Ammon's horn (tissue), 1 donor: Measurements from ENCODE around the gene SUMO3.

Experiments used
- DNase-seq: peaks from one replicate; pipeline ENCODE4 v3.0.0-alpha.2; 2016; ENCODE audit warnings: low spot score

The SUMO3 gene

DNA sequence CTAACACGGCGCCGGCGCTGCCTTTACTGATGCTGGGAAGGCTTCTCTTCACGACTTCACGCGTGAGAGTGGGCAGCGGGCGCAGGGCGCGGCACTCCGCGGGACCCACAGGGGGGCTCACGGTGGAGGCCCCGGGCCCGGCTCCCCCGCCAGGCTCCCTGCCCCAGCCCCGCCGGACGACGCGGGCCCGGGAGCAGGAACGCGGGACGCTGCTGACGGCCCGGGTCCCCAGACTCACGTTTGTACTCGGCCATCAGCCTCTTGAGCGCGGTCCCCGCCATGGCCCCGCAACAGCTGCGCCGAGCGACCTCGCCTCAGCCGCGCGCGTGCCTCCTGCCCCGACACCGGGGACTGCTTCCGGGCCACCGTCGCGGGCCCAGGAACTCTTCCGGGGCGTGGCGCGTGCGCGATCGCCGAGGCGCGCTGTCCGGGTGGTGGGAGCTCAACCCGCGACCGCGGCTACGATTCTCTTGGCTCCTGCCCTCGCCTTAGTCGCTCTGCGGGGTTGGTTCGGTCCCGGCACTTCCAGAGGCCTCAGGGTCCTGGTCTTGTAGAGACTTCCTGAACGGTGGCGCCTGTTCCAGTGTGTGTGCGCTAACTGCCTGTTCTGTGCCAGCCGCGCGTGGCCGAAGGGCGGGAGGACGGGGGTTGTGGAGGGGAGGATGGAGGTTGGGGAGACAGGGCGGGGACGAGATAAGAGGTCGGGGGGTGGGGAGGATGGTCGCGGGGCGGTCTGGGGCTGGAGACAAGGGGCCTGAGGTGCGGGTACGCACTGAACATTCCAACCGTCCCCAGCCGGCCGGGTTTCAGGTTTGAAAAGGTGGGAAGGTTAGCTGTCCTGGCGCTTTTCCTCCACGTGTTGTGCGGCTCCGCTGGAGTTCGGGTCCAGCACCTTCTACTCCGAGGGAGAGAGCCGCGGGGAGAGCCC is 16.1 kb downstream of the SUMO3 start, which contains the start of gene UBE2G2:
TSS of gene UBE2G2 (minus strand) at position 353 of the 928 bp plus-strand sequence. CDS start at position 281, 72 bp downstream.
- DNase-seq, result peak; percentile 78

DNA sequence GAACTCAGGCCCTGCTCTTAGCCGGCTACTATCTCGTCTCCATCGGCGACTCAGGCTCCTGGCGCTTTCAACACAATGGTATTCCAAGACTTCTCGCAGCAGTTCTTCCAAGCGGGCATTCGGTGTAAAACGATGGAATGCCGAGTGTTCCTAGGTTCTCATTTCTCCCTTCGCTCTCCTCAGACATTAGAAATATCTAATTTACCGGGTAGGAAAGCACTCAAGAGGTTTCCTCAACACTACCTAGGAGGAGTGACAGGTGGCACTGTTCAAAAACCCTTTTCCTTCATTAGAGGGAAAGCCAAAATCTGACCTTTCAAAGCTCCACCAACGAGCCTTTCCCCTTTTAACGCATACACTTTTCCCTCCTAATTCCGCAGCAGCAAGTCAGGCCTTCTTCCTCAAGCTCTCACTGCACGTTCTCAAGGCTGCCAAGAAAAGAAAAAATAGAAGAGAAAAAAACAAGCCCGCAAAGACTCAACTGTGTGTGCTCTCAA is 16.8 kb downstream of the SUMO3 start:
- DNase-seq, result no peak

DNA sequence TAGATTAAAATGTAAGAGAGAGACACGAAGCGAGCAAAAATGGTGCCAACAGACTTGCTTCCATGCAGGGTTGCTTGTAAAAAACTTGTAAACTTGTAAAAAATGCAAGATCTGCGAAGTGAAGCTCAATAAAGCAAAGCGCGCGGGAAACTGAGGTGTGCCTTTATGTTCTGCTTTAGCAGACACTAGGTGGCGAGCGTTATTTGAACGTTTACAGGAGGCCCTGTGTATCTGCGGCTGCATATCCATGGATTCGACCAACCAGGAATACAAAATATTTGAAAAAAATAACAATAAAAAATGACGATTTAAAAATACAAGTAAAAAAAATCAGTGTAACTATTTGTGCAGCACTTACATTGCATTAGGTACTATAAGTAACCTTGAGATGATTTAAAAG is 17.8 kb downstream of the SUMO3 start:
- DNase-seq, result peak; percentile 39

DNA sequence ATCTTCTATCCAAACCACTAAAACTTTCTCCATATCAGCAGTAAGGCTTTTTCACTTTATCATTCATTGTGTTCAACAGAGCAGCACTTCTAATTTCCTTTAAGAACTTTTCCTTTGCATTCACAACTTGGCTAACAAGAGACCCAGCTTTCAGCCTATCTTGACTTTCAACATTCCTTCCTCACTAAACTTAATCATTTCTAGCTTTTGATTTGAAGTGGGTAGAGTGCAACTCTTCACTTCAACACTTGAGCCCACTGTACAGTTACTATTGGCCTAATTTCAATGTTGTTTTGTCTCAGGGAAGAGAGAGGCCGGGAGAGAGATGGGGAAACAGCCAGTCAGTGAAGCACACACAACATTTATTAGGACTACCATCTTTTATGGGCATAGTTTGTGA is 18.2 kb downstream of the SUMO3 start:
- no peak for DNase-seq

DNA sequence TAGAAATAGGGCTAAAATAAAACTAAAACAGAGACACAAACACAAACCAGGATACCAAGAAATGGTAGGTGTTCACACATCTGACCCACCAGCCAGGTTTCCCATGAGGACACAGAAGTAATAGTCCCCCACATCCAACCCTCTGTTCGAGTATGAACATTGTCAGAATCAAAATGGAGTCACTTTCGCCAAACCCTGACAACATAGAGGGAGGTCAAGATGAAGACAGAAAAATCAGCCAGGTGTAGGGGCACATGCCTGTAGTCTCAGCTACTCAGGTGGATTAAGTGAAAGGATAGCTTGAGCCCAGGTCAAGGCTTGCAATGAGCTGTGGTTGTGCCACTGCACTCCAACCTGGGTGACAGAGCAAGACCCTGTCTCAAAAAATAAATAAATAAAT is 20.1 kb downstream of the SUMO3 start:
- no peak for DNase-seq

DNA sequence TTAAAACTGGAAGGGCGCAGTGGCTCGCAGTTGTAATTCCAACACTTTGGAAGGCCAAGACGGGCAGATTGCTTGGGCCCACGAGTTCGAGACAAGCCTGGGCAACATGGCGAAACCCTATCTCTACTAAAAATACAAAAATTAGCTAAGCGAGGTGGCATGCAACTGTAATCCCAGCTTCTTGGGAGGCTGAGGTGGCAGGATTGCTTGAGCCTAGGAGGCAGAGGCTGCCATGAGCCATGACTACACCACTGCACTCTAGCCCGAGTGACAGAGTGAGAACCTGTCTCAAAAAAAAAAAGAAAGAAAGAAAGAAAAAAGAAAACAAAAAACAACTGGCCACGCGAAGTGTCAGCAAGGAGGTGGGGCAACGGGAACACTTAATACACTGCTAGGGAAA is 22.5 kb downstream of the SUMO3 start:
- DNase-seq, result no peak

DNA sequence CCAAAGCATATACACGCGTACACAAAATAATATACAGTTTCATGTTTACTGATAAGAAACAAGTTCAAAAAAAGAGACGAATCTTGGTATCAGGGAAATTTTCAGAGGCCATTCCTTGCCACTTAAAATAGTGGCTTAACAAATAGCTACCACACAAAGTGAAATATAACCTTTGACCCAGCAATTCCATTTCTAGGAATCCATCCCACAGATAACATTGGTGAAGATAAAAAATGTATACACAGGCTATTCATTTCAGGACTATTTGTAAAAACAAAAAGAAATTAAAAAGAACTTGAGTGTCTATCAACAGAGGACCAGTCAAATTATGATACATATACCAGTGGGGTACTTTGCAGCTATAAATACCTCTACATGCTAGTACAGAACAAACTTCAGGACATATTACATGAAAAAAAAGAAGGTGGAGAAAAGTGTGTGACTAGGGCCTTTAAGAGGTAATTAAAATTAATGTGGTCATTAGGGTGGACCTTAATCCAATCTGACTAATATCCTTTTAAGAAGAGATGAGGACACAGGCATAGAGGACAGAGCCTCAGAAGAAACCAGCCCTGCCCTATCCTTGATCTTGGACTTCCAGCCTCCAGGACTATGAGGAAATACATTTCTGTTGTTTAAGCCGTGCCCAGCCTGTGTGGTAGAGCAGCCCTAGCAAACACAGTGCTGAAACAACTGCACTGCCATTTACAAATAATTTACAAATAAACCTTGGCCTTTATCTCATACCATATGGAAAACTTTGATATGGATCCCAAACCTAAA is 24.1 kb downstream of the SUMO3 start:
- DNase-seq, result no peak

DNA sequence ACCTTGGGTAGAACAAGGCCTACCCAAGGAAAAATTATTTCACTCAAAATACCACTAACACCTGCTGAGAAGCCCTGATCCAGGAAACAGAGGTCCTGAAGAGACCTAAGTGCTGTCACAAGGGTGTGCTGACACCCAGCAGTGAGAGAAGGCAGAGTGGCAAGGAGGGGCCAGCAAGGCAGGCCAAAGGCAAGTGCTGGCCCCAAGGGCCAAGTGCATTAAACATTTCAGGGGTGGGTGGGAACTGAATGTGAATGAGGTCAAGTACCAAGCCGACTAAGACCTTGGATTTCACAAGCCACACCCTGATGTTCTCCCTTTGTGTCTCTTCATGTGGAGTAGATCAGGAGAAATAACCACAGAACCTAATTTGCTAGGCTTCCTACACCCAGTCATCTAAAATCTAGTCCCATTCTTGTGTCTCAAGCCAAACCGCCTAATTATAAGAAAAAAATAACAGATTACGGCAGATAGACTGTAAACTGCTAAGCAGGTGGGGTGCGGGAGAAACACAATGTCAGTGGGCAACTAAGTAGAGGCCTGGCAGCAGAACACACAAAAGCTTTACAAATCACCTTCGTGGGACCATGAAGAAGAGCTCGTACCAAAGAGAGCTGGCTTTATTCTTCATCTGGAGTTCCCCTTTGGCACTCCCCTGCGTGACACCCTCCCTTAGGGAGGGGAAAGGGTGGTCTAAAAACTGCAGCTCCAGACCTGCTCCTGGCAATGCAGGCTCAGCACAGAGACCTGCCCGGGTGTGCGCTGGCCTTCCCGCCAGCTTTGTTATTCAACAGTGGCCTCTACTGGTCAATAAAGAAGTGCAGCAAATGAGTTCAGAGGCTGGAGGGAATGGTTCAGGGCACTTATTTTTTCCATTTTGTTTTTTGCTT is 24.9 kb downstream of the SUMO3 start:
- DNase-seq, result peak; percentile 70

DNA sequence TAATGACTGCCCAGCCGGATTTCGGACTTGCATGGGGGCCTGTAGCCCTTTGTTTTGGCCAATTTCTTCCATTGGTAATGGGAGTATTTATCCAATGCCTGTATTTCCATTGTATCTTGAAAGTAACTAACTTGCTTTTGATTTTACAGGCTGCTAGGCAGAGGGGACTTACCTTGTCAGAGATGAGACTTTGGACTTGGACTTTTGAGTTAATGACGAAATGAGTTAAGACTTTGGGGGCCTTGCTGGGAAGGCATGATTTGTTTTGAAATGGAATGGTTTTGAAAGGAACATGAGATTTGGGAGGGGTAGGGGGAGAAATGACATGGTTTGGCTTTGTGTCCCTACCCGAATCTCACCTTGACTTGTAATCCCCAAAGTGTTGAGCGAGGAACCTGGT is 25.9 kb downstream of the SUMO3 start:
- no peak for DNase-seq

DNA sequence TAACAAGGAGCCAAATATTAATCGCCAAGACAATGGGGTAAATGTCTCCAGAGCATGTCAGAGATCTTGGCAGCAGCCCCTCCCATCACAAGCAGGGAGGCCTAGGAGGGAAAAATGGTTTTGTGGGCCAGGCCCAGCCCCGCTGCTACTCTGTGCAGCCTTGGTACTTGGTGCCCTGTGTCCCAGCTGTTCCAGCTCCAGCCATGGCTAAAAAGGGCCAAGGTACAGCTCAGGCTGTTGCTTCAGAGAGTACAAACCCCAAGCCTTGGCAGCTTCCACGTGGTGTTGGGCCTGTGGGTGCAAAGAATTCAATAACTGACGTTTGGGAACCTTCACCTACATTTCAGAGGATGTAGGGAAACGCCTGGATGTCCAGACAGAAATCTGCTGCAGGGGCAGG is 26.6 kb downstream of the SUMO3 start:
- DNase-seq, result no peak

DNA sequence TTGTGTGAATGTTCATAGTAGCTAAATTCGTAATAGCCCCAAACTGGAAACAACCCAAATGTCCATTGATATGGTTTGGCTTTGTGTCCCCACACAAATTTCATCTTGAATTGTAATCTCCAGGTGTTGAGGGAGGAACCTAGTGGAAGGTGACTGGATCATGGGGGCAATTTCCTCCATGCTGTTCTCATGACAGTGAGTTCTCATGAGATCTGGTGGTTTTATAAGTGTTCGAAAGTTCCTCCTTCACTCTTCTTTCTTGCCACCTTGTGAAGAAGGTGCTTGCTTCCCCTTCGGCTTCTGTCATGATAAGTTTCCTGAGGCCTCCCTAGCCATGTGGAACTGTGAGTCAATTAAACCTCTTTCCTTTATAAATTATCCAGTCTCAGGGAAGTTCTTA is 27.5 kb downstream of the SUMO3 start:
- no peak for DNase-seq

DNA sequence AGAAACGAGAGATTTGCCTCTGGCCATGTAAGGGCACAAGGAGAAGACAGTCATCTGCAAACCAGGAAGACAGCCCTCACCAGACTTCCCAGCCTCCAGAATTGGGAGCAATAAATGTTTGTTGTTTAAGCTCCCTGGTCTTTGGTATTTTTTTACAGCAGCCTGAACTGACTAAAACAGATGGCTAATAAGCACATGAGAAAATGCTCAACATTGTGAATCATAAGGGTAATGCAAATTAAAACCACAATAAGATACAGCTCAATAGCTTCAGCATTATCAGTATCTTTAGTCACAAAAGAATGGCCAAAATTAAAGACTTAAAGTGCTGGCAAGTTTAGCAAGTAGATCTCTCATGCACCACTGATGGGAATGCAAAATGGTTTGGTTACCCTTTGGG is 28.0 kb downstream of the SUMO3 start:
- DNase-seq, result no peak

DNA sequence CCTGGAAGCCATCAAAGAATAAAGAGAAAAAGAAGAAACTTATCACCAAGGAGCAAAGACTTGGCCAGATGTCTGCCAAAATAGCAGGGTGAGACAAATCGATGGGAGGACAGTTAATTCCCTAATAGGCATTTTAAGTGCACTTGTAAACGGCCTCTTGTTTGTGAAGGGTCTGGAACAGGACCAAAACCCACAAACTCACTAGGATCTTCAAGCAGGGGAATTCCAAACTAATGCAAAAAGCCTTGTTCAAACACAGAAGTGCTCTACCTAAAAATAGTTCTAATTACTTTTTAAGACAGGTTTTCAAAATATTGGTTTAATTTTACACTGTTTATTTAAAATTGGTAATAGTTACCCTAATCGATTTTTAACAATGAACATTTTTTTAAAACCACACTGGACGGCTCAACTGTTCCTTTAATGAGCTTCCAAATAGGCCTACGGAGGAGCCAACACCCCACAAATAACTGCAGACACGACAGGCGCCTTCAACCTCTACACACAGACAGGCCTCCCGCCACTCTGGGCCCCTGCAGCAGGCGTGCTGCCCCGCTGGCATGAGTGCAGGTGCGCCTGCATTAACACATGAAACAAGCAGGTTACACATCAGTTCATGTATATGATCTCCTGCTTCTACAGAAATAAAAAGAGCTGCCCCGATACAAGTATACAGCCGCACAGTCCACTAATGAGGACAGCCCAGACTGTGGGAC is 32.1 kb downstream of the SUMO3 start:
- no peak for DNase-seq

DNA sequence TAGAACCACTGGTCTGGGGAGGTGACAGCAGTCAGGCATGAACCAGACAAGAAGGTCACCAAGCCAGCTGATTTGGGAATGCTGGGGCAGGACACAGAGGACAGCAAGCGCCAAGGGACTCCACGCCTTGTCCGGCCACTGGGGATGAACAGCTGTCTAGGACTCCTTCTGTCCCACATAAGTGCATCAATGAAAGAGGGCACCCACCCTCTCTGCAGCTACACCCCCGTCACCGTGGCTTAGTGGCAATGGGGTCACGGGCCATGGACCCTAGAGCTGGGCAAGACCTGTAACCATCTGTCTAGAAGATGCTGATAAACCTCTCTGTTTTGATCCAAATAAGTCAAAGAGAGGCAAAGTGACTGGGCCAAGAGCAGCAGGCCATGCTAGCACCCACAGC is 33.1 kb downstream of the SUMO3 start:
- DNase-seq, result no peak

DNA sequence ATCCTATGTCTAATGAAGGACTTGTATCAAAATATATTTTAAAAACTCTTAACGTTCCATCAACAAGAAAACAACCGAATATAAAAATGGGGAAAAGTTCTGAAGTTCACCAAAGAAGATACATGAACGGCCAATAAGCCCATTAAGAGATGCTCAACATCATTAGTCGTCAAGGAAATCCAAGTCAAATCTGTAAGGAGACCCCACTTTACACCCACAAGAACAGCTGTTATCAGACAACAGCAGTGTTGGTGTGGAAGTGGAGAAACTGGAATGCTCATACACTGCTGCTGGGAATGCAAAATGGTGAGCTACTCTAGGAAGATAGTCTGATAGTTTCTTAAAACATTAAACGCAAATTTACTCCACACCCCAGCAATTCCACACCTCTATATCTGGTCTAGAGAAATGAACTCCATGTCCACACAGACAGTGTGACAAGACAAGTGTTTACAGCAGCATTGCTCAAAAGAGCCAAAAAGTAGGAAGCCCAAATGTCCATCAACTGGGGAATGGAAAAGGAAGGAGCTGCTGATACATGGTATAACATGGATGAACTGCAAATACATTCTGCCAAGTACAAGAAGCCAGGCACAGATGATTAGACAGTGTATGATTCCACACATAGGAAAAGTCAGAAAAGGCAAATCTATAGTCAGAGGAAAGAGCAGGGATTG is 34.7 kb downstream of the SUMO3 start:
- no peak for DNase-seq

DNA sequence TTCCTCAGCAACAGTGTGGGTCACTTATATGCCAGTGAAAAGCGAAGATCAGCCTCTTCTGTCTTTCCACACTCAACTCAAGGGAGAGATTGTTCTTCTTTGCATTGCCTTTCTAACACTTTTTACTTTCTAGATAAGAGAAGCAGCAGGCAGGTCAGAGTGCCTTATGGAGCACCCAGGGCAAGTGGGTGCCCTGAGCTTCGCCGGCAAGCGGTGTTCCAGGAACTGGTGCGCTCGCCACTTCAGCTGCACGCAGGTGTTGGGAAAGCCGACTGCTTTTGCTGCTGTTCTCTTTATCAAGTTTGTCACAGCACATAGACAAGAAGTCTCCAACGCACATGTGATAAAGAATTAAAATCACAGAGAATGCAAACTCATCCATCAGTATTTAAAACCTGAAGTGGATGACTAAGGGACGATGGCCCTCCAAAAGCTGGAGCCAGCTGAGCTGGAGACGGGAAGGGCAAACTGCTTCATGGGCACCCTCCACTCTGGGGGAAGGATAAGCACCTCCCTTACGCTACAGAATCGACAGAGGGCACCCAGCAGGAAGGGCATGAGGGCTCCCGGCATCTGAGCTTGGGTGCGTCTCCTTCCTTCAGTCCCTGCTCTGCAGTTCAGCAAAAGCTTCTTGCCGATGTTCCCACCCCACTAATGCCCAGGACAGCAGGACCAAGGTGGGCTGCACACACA is 36.9 kb downstream of the SUMO3 start:
- DNase-seq, result no peak

DNA sequence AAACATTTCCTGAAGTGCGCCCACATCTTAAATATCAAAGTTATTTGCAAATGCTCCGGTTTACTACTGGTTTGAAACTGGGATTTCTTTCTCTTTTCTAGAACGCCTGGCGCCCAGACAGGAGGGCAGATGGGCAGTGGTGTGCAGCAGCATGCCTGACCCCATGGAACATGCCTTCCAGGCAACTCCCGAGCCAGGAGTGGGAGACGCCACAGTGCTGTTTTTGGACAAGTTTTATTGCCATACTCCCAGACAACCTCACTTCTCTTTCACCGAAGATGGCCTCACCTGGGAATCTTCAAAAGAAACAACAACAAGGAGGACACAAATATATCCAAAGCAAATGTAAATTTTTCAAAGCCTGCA is 37.7 kb downstream of the SUMO3 start:
- DNase-seq, result no peak

DNA sequence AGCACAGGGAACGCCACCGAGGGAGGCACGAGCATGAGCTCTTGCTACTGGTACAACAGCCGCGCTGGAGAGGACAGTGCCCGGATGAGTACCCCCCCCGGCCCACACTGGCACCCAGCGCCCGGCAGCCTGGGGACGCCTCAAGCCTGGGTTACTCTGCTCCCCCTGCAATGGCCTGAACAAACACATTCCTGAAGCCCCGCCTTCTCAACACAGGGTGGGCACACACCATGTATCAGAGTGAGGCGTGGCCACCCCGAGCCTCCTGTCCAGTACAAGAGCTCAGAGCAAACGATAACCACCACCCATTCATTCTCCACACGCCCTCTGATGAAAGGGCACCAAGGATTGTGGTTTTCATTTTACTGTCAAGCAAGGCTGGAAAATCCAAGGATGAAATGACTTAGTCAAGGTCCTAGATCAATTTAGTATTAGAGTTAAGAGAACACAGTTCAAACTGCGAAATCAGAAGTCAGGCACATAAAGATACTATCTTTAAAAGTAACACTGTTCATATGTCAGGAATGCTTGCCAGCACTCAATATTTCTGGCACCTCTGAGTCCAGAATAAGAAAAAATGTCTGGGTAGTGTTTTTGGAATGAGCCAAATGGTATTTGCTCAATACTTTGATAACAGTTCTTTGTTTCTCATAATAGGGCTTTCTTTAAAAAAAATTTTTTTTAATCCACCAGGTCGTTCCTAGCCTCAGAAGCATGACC is 38.3 kb downstream of the SUMO3 start:
- DNase-seq, result no peak

DNA sequence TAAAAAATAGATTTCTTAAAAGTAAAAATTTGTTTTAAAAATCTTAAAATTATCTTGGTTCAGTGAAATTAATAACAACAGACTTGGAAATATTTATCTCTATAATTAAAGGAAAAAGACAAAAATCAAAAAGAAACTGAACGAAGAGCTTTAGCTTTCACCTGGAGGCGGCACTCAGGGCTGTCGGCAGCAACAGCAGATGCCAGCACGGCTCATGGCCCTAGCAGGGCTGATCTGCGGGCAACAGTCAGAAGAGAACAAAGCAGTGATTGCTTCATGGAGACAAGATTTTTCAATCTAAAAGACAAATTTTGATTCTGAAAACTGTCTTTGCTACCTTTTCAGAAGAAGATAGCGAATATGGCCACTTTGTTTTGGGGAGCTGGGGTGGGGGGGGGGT is 38.9 kb downstream of the SUMO3 start:
- DNase-seq, result no peak
